ENCODE results near the gene DYTN.

DYTN gene

DNA sequence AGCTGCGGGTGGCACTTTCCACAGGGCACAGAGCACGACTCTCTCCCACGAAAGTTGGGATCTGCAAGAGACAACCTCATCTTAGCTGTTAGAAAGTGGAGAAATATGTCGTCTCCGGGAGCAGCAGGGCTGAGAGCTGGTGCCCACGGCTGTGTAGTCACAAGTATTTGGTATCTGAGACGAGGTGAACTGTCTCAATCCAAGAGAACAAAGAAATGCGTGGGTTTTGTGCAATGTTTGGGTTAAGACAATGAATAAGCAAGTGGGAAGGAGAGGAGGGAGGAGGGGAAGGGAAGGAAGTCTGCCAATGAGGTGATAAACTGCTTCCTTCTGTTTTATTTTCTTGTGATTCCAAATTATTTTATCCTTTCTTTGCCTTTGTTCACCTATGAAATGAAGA lies 18.0 kb downstream of the DYTN start:
- no peak for DNase-seq (ENCODE audit: low read depth in 1 of 2, low spot score in 1 of 2)

GRCh38 chr2:206698811-206699210 lies 19.4 kb downstream of the DYTN start:
- DNase-seq (ENCODE audit: low read depth in 1 of 2, low spot score in 1 of 2), result no peak

GRCh38 chr2:206696910-206697309 lies 21.3 kb downstream of the DYTN start:
- DNase-seq (ENCODE audit: low read depth in 1 of 2, low spot score in 1 of 2), result no peak

DNA sequence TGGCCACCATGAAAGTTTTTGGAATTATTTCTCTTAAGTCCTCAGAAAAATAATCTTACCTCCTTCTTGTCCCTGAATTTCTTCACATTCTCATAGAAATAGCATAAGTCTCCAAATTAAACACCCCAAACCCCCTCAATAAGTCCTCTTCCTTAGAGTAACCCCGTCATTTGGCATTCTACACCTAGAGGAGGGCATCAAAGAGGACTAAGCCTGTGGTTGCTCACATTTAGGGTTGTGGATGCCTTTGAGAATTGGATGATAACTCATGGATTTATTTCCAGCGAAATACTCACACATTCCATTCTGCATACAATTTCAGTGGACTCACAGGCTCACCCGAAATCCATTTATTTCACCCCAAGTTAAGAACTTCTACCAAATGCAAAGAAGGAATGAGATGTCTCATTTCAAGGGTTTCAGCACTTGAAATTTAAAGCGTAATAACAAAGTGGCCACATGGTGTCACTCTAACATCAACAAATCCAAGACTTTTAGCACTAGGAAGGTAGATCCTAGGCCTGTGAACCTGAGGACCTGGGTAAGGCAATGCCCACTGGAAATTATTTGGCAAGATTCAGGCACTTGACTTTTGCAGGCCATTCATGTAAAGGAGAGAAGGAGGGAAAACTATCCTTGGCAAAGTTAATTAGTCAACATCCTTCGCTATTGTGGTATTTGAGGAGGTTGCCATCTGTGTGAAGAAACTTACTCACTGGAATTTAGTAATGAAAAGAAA lies 24.6 kb downstream of the DYTN start:
- no peak for DNase-seq (ENCODE audit: low read depth in 1 of 2, low spot score in 1 of 2)

DNA sequence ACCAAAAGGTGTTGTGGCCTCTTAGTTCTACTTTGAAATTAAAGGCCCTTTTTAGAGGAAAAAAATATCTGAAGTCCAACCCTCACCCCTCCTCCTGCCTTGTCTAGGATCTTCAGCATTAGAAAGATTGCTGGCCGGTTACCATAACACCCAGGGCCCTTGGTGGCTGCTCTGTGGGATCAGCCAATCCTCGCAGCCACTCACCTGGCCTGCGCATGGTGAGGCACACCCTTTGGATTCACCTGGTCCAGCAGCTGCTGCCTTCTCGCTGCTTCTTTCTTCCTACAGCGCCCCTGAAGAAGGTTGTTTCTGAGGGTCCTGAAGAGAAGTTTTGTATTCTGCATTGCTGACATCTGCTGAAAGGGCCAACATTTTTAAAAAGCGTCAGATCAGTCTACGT lies 25.2 kb downstream of the DYTN start:
- no peak for DNase-seq (ENCODE audit: low read depth in 1 of 2, low spot score in 1 of 2)

DNA sequence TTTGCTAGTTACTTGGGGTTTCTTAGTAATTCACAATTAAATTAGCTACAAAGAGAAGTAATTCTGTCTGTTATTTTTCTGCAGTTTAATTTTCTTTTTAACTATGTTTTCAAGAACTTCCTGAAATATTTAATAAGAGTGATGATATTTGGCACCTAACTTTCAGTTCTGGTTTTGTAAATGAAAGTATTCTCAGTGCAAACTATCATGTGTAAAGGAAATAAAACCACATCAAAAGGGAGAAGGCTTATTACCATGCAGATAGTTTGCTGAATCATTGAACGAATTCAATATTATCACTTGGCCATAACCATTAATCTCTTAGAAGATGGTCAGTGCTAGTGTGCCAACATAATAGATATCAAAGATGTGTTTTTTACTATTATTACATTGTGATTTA lies 29.2 kb downstream of the DYTN start:
- no peak for DNase-seq (ENCODE audit: low read depth in 1 of 2, low spot score in 1 of 2)

DNA sequence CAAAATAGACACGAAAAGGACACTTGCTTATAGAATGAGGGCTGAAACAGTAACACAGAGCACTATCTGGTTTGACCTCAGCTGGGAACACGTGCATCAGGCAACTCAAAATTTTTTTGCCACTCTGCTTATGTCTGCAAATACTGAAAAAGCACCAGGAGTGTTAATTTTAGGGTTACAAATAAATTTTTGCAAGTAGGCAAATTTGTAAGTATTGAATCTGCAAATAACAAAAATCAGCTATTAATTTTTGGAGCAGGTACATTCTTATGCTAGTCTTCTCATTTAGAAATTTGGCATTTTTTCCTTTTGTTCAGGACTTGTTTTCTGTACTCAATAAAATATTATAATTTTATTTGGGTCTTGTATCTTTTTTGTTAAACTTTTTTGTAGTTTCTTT lies 29.7 kb downstream of the DYTN start:
- DNase-seq (ENCODE audit: low read depth in 1 of 2, low spot score in 1 of 2), result no peak

DNA sequence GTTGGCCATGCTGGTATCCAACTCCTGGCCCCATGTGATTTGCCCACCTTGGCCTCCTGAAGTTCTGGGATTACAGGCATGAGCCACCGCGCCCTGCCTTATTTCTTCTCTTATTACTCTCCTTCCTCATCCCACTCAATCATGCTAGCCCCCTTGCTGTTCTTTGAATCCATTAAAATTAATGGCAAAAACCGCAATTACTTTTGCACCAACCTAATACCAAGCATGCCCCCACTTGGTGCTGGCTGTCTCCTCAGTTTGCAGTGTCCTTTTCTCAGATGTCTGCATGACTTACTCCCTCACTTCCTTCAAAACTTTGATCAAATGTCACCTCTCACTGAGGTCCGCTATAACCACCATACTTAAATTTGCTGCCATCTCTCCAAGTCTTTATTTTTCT lies 34.6 kb downstream of the DYTN start:
- DNase-seq (ENCODE audit: low read depth in 1 of 2, low spot score in 1 of 2), result no peak

DNA sequence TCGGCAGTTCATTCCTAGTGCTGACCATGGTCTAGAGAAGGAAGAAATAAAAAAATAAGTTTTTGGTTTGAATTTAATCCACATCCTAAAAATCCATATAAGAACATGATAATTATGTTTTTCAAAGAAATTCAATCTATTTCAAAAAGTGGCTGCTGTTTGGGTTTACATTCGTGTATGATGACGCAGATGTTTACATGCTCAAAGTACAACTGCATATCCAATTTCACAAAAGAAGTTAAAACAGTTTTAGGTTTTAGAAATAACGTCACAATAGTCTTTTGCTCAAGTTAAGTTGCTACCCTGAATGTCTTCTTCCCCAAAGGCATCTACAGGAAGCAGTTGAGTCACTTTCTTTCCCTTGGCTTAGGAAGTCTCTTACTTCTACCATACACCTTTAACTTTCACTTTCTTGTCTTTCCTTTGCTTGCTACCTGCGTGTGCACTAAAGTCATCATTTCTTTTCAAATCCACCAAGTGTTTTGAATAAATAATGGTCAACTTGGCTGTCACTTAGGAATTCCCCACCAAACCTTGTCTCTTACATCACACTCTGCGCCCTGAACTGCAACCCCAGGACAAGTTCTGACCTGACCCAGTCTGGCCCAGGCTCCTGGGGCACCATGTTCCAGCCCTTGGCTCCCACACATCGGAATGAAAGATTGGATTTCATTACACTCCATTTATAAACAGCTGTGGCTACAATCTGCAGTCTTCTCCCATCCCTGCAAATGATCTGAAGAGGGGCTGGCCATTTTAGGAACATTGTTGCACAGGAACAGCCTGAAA lies 47.5 kb downstream of the DYTN start:
- DNase-seq (ENCODE audit: low read depth in 1 of 2, low spot score in 1 of 2), result no peak

DNA sequence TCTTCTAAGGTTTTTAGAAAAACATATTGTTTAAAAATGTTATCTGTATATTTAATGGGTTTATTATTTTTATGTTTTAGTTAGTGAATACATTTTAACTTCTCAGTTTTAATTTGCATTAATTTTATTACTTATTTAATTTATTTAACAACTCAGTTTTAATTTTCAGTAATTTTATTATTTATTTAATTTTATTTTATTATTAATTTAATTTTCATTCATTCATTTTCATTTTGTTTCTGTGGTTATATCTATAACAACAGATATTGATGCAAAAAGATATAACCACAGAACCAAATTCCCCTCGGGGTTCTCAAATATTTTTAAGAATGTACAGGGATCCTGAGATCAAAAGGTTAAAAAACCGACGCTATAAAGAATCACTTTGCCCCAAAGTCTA lies 52.9 kb downstream of the DYTN start:
- DNase-seq (ENCODE audit: low read depth in 1 of 2, low spot score in 1 of 2), result no peak

- no peak for DNase-seq (ENCODE audit: low read depth in 1 of 2, low spot score in 1 of 2)
Observed at GRCh38 chr2:206657087-206657486, 61.1 kb downstream of the DYTN start.

- no peak for DNase-seq (ENCODE audit: low read depth in 1 of 2, low spot score in 1 of 2)
Observed at GRCh38 chr2:206647985-206648384, 70.2 kb downstream of the DYTN start.

DNA sequence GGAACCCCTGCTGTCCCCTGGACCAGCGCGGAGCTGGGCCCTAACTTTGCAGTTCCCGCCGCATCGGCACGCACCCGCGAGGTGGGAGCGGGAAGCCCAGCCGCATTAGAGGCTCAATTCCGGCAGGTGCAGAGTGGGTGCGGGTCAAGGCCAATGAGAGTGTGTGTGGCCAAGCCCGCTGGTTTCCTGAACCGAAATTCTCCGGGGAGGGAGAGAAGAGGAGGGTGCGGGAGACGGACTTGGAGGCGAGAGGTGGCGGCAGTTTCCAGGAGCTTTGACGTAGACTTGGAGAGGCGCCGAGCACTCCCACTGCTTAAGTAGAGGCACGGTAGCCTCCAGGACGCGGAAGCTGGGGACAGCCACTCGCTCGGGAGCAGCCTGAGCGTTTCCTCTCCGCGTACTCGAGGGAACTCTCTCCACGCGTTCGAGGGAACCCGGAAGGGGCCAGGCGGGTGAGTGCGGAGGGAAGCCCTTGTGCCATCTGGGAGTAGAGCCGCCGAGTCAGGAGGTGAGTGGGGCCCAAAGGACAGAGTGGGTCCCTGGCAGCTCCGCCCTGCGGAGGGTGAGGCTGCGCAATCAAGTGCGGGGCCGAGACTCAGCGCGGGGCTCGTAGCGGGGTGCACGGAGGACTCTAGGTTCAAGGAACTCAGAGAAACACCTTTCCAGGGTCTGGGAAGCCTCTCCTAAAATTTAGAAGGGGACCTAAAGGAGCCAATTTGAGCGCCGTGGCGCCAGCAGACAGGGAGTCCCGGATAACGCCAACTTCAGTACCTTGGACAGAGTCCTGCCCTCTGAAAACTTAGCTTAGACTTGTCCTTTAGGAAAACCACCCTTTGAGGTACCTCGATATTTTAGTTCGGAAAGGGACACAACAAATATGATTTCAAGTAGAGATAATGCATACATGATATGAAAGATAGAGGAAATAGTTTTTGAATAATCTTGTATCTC lies 75.8 kb downstream of the DYTN start, which contains the start of gene FAM237A:
FAM237A (plus strand) TSS at position 413 of the 951 bp plus-strand sequence. CDS start 1,750 bp downstream, outside the sequence.
- no peak for DNase-seq (ENCODE audit: low read depth in 1 of 2, low spot score in 1 of 2)

GRCh38 chr2:206641226-206641625 lies 77.0 kb downstream of the DYTN start:
- DNase-seq (ENCODE audit: low read depth in 1 of 2, low spot score in 1 of 2), result no peak

DNA sequence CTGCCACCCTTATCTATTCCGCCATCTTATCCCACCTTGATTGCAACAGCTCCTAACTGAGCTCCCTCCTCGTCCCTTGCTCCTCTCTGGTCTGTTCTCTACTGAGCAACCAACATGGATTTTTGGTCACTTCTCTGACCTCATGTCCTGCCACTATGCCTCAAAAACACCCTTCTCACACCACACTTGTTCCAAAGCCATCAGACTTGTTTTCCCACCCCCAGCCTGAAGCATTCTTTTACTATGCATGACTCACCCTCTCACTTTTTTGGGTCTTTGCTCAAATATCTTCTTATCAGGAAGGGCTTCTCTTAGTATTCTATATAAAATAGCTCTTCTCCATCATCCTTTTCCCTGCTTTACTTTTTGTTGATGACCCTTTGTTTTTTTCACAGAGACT lies 78.6 kb downstream of the DYTN start:
- DNase-seq (ENCODE audit: low read depth in 1 of 2, low spot score in 1 of 2), result no peak

GRCh38 chr2:206635015-206635414 lies 83.2 kb downstream of the DYTN start:
- no peak for DNase-seq (ENCODE audit: low read depth in 1 of 2, low spot score in 1 of 2)

GRCh38 chr2:206631340-206631739 lies 86.9 kb downstream of the DYTN start:
- DNase-seq (ENCODE audit: low read depth in 1 of 2, low spot score in 1 of 2), result no peak

GRCh38 chr2:206627632-206628031 lies 90.6 kb downstream of the DYTN start:
- no peak for DNase-seq (ENCODE audit: low read depth in 1 of 2, low spot score in 1 of 2)

DNA sequence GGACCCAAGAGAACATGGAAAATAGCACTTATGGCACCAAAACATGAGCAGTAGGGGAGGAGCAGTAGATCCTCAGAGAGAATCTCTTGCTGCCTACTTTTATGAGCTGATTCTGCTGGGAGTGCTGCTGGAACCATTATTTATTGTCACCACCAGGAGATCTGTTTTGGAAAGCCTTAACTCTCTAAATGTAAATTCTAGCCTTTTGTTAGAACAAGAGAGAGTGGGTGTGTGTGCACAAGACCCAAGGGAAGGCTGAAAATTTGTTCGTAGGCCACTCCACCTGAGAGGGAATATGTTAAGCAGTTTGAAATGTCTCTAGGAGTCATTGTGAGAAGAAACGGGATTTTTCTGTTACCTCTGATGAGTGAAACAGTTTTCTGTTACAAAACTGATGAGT lies 92.1 kb downstream of the DYTN start:
- no peak for DNase-seq (ENCODE audit: low read depth in 1 of 2, low spot score in 1 of 2)

DNA sequence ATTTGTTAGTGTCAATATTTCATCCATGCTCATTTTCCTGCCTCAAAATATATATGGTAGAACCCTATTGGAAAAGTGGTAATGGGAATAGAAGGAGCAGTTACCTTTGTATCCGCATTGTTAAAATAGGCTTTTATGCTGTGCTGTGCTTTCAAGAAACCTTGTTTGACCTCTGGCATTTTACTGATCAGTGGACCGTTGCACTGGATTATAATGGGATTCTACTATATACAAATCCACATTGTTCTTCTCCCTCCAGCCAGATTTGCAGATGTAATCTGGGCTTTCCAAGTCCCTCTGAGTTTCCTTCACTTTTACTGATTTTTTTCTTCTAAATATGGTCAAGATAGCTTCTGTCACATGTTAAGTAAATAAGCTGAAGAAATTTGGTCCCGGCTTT lies 99.2 kb downstream of the DYTN start:
- DNase-seq (ENCODE audit: low read depth in 1 of 2, low spot score in 1 of 2), result no peak

DNA sequence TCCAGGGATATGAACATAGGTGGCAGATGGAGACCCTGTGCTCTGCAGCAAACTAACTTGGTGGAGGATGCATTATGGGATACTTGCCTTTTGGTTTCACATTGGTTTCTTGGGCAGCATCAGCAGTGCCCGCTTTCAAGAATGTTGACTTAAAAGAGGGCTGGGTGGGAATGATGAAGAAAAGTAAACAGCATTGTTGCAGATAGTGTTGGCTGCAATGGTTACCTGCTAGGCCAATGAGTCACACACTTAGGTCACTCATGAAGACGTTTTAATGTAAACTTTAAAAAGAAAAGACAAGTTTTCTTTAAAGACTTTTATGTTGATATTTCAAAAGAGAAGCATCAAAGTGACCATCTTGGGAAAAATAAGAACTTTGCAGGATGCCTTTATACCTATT lies 102.0 kb downstream of the DYTN start:
- no peak for DNase-seq (ENCODE audit: low read depth in 1 of 2, low spot score in 1 of 2)

Data from stimulated activated CD4-positive, alpha-beta T cell treated with anti-CD3 and anti-CD28 coated beads, Interleukin-15, amount 100 ng/mL, for 1 hour (primary cell).